GM18909 (cell line): ENCODE results near the gene NFATC2.

Experiments
- ATAC-seq: cut with Tn5 transposase; IDR thresholded peaks from one replicate; pipeline ENCODE4 v1.9.1; 2021; ENCODE audit warnings: mild to moderate bottlenecking; ENCODE audit not compliant: unreplicated experiment, poor library complexity

Gene NFATC2

DNA sequence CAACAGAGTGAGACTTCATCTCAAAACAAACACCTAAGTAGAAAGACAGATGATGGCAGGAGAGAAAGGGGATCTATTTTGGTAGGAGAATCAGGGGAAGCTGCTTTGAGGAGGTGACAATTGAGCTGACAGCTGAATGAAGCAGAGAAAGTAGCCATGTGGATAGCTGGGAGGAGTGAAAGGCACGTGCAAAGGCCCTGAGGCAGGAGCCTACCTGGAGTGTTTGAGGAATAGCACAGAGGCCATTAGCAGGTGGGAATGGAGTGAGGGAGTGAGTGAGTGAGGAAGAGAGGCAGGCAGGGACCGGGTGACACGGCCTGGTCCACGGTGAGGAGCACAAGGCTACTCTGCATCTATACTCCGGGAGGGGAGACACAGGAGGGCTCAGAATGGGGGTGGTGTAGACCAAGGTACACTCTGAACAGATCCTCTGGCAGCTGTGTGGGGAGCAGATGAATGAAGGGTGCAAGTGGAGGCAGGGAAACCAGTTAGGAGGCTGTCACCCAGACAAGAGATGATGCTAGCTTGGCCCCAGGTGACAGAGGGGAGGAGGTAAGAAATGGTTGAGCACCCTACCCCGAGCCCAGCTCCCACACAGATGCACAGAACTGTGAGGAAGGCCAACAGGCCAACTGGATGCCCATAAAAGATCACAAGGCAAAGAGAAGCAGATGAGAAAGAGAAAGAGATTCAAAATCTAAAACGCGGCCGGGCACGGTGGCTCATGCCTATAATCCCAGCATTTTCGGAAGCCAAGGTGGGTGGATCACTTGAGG is 43.6 kb downstream of the NFATC2 start:
- no peak for ATAC-seq

GRCh38 chr20:51497542-51498467 is 44.7 kb downstream of the NFATC2 start:
- ATAC-seq: no peak

DNA sequence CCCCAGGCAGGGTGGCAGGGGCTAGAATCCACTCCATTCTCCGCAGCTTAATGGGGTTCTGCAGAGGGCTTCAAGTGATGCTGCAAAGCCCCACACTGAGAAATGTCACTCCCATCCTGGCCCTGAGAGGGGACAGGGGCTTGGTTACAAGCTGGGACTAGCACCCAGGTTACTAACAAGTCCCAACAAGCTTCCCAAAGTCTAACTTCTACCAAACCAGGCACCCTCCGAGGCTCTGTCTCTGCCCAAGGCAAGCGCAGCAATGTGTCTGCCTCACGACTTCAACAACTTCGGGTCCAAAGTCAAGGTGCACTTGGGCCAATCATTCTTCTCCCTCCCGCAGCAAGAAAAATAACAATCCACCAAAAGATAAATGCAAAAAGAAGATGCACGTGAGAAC is 45.6 kb downstream of the NFATC2 start:
- no peak for ATAC-seq

- ATAC-seq: no peak
Observed at GRCh38 chr20:51495921-51496545, 46.5 kb downstream of the NFATC2 start.

- ATAC-seq: no peak
Observed at GRCh38 chr20:51495291-51495690, 47.2 kb downstream of the NFATC2 start.

DNA sequence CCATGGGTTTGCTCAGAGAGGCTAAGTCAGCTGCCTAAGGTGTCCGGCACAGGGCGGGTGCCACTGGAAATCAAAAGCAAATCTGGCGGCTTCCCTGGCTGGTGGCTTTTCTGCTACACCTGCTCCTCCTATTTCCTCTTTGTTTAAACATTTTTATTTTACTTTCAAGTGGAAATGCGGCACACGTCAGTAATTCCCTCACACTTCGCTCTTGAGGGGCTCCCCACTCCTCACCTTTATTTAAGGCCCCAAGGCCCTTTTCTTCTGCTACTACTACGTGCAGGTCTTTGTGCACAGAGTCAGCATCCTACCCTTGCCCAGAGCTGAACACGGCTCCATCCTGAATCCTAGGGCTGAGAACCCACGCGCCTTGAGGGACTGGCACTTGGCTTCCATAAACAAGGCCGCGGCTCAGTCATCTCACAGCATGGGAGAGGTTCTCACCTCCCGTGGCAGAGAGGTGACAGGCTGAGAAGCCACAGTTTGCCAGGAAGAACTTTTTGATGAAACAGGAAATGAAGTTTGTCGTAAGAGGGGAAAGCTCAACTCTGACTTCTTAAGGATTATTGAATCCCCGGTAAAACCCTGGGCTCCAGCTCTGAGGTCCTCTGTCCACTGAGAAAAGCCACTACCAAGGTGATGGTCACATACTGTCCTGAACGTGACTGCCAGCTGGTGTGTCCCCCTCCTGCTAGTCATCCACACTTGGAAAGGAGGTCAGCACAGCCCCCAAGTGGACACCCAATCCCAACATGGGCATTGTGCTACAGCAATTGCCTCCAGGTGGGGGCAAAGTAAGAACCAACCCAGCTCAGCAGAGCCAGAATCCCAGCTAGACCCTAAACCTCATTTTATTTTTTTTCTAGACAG is 48.0 kb downstream of the NFATC2 start:
- no peak for ATAC-seq

GRCh38 chr20:51493346-51493791 is 49.1 kb downstream of the NFATC2 start:
- no peak for ATAC-seq

GRCh38 chr20:51492167-51493092 is 50.1 kb downstream of the NFATC2 start:
- no peak for ATAC-seq

DNA sequence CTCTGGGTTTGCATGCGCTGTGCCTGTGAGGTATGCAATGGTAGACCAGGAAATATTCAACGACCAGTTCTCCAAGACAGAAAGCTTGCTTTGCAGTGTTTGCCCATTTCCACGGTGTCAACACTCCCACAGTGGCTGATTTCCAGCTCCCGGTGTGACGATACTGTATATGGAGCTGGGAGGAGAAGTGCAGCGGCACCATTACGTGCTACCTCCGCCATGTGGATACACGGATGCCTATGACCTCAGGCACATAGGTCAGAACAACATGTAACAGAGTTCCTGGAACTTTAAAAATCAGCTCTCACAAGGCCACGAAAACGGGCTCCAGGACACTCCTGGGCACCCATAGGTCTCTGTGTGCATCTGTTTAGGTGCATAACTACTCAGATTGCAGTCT is 51.1 kb downstream of the NFATC2 start:
- no peak for ATAC-seq

- ATAC-seq: no peak
Observed at GRCh38 chr20:51490635-51491034, 51.9 kb downstream of the NFATC2 start.

DNA sequence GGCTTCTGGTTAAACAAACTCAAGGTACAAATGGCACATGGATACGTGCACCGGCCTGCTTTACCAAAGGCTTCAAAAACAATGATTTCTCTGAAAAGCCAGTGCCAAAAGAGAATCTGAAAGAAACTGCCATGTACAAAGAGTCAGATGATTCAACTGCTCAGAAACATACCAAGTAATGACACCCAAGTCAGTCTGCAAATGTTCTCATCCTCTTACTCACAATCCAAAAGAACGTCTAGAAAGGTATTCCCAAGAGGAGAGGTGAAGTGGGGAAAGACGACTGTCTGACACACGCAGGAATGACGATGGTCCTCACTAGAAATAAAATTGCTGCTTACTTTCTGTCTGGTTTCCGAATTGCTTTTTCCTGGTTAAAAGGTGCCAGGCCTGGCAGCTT is 52.9 kb downstream of the NFATC2 start:
- no peak for ATAC-seq

GRCh38 chr20:51488331-51488730 is 54.2 kb downstream of the NFATC2 start:
- ATAC-seq: no peak

GRCh38 chr20:51487565-51488268 is 54.8 kb downstream of the NFATC2 start:
- ATAC-seq: no peak

DNA sequence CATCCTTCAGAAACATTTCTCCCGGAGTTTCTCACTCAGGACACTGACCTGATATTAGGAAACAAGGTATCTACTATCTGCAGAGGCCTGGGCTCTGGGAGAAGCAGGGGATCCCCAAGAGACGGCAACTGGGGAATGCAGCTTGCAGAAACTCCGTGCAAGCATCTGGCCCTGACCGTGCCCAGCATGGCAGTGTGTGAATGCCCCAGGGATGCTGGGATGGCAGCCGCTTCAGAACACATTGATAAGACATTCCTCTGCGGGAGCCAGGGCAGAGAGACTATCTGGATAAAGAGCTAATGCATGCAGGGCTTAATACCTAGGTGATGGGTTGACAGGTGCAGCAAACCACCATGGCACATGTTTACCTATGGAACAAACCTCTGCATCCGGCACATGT is 55.4 kb downstream of the NFATC2 start:
- no peak for ATAC-seq

DNA sequence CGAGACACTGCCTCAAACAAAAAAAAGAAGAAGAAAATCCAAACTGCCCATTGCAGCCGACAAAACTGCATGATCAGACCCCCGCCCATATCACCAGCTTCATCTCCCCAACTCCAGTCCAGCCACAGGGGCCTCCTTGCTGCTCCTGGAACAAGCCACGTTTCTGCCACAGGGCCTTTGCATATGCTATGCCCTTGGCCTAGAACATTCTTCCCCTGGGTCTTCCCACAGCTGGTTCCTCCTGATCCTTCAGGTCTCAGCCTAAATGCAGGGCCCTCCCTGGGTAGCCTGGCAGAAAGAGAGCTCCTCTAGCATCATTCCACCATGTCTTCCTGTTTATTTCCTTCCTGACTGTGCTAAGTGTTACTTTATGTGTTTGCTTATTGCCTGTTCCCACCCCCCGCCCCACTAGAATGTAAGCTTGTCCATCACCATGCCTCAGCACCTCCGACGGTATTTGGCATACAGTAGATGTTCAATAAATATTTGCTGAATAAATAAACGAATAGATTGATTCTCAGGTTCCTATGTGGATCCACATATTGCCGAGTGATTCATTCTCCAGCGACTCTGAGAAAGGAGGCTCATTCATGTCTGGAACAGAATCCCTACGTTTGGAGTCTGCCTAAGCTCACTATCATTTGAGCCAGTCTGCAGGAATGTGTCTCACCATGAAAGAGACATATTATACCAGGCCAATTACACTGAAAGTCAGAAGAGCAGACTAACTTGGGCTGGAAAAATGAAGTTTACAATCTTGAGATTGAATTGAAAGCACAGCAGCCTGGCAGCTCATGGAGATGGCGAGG is 56.1 kb downstream of the NFATC2 start:
- ATAC-seq: no peak

DNA sequence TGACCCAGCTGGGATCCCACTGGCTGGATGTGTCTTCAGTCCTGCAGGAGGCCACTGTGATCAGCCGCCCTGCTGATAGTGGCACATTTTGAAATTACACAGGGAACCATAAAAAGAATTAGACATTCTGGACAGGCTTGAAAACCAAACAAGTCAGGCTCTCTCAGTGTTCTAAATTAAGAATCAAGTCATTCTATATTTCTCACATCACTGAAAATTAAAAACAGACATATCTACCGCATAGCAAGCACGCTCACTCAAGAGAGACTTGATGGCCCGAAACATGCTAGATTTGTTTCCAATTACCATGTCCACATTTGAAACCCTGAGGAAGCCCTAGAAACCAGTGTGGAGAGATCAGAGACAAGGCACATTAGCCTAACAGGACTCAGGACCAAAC is 57.7 kb downstream of the NFATC2 start:
- no peak for ATAC-seq

DNA sequence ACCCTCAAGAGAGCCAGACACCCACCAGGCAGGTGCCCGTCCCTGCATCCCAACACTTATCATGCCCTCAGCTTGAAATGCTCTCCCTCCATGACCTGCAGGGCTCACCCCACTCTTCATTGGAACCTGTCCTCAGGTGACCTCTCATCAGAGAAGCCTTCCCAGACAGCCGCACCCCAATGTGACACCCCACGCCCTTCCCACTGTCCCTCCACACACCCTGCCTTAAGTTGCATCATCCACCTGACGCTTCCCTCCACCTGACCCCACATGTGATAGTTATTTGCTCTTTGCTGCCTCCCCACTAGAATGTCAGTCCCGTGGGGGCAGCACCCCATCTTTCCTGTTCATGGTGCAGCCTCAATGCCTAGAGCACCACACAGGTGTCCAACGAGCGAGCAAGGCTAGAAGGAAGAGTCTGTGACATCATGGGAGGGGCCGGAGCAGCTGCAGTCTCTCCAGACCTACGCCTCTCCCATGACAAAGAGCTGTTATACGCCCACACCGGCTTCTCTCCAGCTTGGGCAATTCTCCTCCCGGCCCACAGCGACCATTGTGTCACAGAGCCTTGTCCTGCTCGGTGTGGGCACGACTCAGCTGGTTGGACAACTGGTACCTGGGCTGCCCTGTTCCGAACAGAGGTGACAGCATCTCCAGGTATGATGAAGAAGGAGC is 58.2 kb downstream of the NFATC2 start:
- ATAC-seq: no peak
